ENCODE data around the gene ATR. TPM values are rescaled to one million over a fixed set of nuclear protein-coding genes. Genes with fewer than 3 reads are reported as not detected.

Gene ATR
- total RNA-seq, 1 experiment from 2014 or later, result 15.6 TPM

DNA sequence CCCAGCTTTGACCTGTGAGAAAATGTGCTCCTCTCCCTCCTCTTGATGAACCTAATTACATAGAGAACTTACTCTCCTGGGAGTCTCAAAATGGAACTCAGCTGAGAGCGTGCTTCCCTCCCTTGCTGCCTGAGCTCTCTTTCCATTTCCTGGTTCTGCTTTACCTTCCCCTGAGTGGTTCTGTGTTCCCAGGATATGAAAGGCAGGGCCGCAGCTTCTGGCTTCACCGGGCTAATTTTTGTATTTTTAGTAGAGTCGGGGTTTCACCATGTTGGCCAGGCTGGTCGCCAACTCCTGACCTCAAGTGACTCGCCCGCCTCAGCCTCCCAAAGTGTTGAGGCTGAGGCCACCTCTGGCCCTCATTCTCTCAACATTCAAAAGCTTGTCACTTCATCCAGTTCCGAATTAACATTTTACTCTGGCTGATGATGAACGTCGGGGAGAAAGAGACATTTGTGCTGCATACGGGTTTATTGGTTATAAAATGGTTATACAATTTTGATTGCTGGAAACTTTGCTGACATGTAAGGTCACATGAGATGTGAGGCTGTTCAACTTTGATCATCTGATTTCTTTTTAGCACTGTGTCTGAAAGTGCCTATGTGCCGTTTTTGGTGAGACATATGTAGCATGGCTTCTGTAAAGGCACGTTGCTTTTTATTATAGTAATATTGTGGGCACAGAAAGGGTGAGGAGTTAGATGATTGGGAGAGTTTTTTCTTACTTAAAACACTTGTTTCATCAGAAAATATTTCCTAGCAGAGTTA is 24.3 kb upstream of the ATR start:
- Histone ChIP-seq H3K79me2 (ENCODE audit: low read length) (peaks cover 26% of the 10 kb centered on the region), H3K9me2 (replicated peaks; ENCODE audit: low read length) (no peaks in the 10 kb centered on the region), H3K9me3 (ENCODE audit: low read length) (no peaks in the 10 kb centered on the region), H3K9ac (ENCODE audit: low read length) (no peak overlapping the region), H3K4me2 (ENCODE audit: low read length) (no peak overlapping the region), H3K27ac (ENCODE audit: low read length) (no peak overlapping the region), H3K27me3 (ENCODE audit: low read length) (no peaks in the 10 kb centered on the region), H3K4me1 (ENCODE audit: insufficient read depth, low read length) (peaks cover 6% of the 10 kb centered on the region; the same call in 1 of the 2 replicates), H2AFZ (ENCODE audit: low read length) (no peak overlapping the region), H3K4me3 (ENCODE audit: low read length) (no peak overlapping the region), H3K36me3 (ENCODE audit: low read depth, low read length) (no peaks in the 10 kb centered on the region), H4K20me1 (ENCODE audit: low read length) (no peaks in the 10 kb centered on the region), H3F3A (ENCODE audit: low read length, unreplicated experiment) (no peaks in the 10 kb centered on the region)
- intact Hi-C loops (cut with micrococcal nuclease), result no loop called here
- BruUV-seq (replicated peaks), result no TSS peak
- no peak for DNase-seq
- CTCF ChIA-PET, result interaction anchor here (0.6 kb wide), 1 partner anchor 22 kb away, joined by 4 read pairs; no protein-coding TSS in a partner anchor
- TF ChIP-seq EZH2 (IDR thresholded peaks at IDR 0.05; ENCODE audit: low read length, unreplicated experiment) (no peak), EZH2phosphoT487 (IDR thresholded peaks at IDR 0.05; ENCODE audit: borderline replicate concordance, low read length) (no peak)
- TF ChIP-seq, protein P1, sequence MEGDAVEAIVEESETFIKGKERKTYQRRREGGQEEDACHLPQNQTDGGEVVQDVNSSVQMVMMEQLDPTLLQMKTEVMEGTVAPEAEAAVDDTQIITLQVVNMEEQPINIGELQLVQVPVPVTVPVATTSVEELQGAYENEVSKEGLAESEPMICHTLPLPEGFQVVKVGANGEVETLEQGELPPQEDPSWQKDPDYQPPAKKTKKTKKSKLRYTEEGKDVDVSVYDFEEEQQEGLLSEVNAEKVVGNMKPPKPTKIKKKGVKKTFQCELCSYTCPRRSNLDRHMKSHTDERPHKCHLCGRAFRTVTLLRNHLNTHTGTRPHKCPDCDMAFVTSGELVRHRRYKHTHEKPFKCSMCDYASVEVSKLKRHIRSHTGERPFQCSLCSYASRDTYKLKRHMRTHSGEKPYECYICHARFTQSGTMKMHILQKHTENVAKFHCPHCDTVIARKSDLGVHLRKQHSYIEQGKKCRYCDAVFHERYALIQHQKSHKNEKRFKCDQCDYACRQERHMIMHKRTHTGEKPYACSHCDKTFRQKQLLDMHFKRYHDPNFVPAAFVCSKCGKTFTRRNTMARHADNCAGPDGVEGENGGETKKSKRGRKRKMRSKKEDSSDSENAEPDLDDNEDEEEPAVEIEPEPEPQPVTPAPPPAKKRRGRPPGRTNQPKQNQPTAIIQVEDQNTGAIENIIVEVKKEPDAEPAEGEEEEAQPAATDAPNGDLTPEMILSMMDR (conservative IDR thresholded peaks at IDR 0.05; ENCODE audit: low read depth, low read length), result no peak
- POLR2A ChIA-PET (ENCODE audit: unreplicated experiment), result no interaction called here
- ATAC-seq, result no peak

DNA sequence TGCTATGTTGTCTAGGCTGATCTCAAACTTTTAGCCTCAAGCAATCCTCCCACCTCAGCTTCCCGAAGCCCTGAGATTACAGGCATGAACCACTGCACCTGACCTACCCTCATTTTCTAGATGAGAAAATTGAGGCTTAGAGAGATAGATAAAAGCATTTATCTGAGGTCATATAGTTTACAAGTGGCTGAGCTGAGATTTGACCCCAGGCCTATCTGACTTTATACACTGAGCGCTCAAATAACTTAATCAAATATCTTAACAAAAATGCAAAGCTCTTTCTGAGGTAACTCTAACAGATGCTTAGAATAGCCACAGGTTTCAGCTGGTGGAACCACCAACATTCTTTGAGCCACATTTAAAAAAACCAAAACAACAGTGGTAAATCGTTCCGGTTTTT is 23.2 kb upstream of the ATR start:
- CTCF ChIA-PET, result no interaction called here
- Histone ChIP-seq H3K9ac (ENCODE audit: low read length) (no peak overlapping the region), H3K9me2 (replicated peaks; ENCODE audit: low read length) (no peaks in the 10 kb centered on the region), H3K9me3 (ENCODE audit: low read length) (no peaks in the 10 kb centered on the region), H3K27ac (ENCODE audit: low read length) (no peak overlapping the region), H3K4me2 (ENCODE audit: low read length) (no peak overlapping the region), H3F3A (ENCODE audit: low read length, unreplicated experiment) (no peaks in the 10 kb centered on the region), H2AFZ (ENCODE audit: low read length) (no peak overlapping the region), H4K20me1 (ENCODE audit: low read length) (no peaks in the 10 kb centered on the region), H3K79me2 (ENCODE audit: low read length) (peaks cover 37% of the 10 kb centered on the region), H3K4me3 (ENCODE audit: low read length) (no peak overlapping the region), H3K36me3 (ENCODE audit: low read depth, low read length) (no peaks in the 10 kb centered on the region), H3K27me3 (ENCODE audit: low read length) (no peaks in the 10 kb centered on the region), H3K4me1 (ENCODE audit: insufficient read depth, low read length) (peaks cover 12% of the 10 kb centered on the region; the same call in 1 of the 2 replicates)
- no TSS peak for BruUV-seq (replicated peaks)
- TF ChIP-seq, protein P1 (conservative IDR thresholded peaks at IDR 0.05; ENCODE audit: low read depth, low read length), result no peak
- TF ChIP-seq EZH2 (IDR thresholded peaks at IDR 0.05; ENCODE audit: low read length, unreplicated experiment) (no peak), EZH2phosphoT487 (IDR thresholded peaks at IDR 0.05; ENCODE audit: borderline replicate concordance, low read length) (no peak)
- POLR2A ChIA-PET (ENCODE audit: unreplicated experiment), result no interaction called here
- ATAC-seq (no peak), DNase-seq (no peak)
- intact Hi-C loops (cut with micrococcal nuclease), result no loop called here

GRCh38 chr3:142597906-142598305 is 19.4 kb upstream of the ATR start:
- Histone ChIP-seq H4K20me1 (ENCODE audit: low read length) (no peaks in the 10 kb centered on the region), H2AFZ (ENCODE audit: low read length) (peak overlapping the region; percentile 96), H3K27ac (ENCODE audit: low read length) (no peak overlapping the region), H3K4me3 (ENCODE audit: low read length) (peak overlapping the region; percentile 82), H3K9me3 (ENCODE audit: low read length) (no peaks in the 10 kb centered on the region), H3K4me1 (ENCODE audit: insufficient read depth, low read length) (peaks cover 23% of the 10 kb centered on the region), H3K9ac (ENCODE audit: low read length) (no peak overlapping the region), H3K9me2 (replicated peaks; ENCODE audit: low read length) (no peaks in the 10 kb centered on the region), H3K36me3 (ENCODE audit: low read depth, low read length) (no peaks in the 10 kb centered on the region), H3K4me2 (ENCODE audit: low read length) (peak overlapping the region; percentile 94), H3K79me2 (ENCODE audit: low read length) (peaks cover 31% of the 10 kb centered on the region), H3K27me3 (ENCODE audit: low read length) (no peaks in the 10 kb centered on the region), H3F3A (ENCODE audit: low read length, unreplicated experiment) (no peaks in the 10 kb centered on the region)
- POLR2A ChIA-PET (ENCODE audit: unreplicated experiment), result interaction anchor here (0.7 kb wide), 1 partner anchor 545 kb away, joined by 3 read pairs; no protein-coding TSS in a partner anchor
- intact Hi-C loops (cut with micrococcal nuclease), result loop anchor here (2.0 to 10.0 kb wide), 3 partner anchors 15 to 127 kb away; partner anchors contain the start of gene TRPC1
- no peak; the same call in 1 of the 2 replicates for ATAC-seq
- no TSS peak for BruUV-seq (replicated peaks)
- TF ChIP-seq EZH2 (IDR thresholded peaks at IDR 0.05; ENCODE audit: low read length, unreplicated experiment), result no peak
- TF ChIP-seq EZH2phosphoT487 (IDR thresholded peaks at IDR 0.05; ENCODE audit: borderline replicate concordance, low read length), result no peak
- TF ChIP-seq, protein P1 (conservative IDR thresholded peaks at IDR 0.05; ENCODE audit: low read depth, low read length), result no peak
- no peak for DNase-seq
- CTCF ChIA-PET, result interaction anchor here (0.7 to 1.6 kb wide), 2 partner anchors 13 to 83 kb away, joined by 3 to 7 read pairs; no protein-coding TSS in a partner anchor
